Duodenal mucosa (tissue), 2 donors: ENCODE results near the gene KRT15.
A peak's percentile ranks its signal among the peaks of the same experiment; 100 is the strongest.

Source experiments
- H3K27ac ChIP-seq: one replicate; pipeline ENCODE4 v1.7.0; 2013; ENCODE audit warnings: low read depth, low read length
- H3K27me3 ChIP-seq, 2 donors: one replicate each; pipeline ENCODE4 v1.7.0; 2013; ENCODE audit warnings: low read length in 2 of 2, control low read depth in 1 of 2; ENCODE audit not compliant: insufficient read depth in 2 of 2, control insufficient read depth in 1 of 2
- H3K36me3 ChIP-seq, 2 donors: one replicate each; pipeline ENCODE4 v1.7.0; 2013; ENCODE audit warnings: low read length in 2 of 2, control low read depth in 1 of 2; ENCODE audit not compliant: insufficient read depth in 2 of 2, control insufficient read depth in 1 of 2
- H3K4me1 ChIP-seq, 2 donors: one replicate each; pipeline ENCODE4 v1.7.0; 2013; ENCODE audit warnings: low read length in 2 of 2, control low read depth in 1 of 2; ENCODE audit not compliant: insufficient read depth in 2 of 2, control insufficient read depth in 1 of 2
- H3K4me3 ChIP-seq, 2 donors: one replicate each; pipeline ENCODE4 v1.7.0; 2013; ENCODE audit warnings: low read length in 2 of 2, low read depth in 1 of 2
- H3K9ac ChIP-seq, 2 donors: one replicate each; pipeline ENCODE4 v1.7.0; 2013; ENCODE audit warnings: low read length in 2 of 2, low read depth in 1 of 2
- H3K9me3 ChIP-seq, 2 donors: one replicate each; pipeline ENCODE4 v1.7.0; 2013; ENCODE audit warnings: low read length in 2 of 2, control low read depth in 1 of 2; ENCODE audit not compliant: control insufficient read depth in 1 of 2

The KRT15 gene

DNA sequence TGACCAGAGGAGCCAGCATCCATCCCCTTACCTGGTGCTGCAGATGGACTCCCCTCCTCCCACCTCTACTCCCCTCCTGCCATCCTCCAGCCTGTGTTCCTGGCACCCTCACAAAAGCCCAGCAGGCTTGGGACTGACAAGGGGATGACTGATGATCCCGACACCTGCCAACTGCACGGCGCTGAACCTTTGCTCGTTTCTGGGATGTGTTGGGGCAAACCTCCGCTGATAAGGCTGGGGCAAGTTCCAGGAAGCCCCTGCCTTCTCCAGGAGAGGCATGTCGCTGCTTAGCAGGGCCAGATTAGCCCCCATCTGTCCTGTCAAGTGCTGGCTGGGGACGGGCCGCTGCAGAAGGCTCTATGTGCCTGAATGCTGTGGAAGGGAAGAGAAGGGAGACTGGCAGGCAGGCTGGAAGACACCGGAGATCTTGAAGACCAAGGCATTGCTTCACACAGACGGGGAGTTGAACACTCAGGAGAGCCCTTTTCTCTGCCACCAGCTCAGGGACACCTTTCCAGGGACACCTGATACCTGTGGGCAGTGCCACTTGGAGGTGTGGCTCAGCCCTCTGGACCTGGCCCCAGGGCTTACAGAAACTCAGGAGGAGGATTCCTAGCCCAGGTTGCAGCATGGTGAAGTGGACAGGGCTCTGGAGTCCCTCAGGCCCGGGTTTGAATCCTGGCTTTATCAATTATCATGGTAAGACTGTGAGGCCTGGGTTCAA lies 973 bp upstream of the KRT15 start:
- Histone ChIP-seq H3K9me3 (no peaks in the 10 kb centered on the region), H3K27me3 (no peaks in the 10 kb centered on the region), H3K4me3 (peak overlapping the region in 1 of 2 donors; percentile 35), H3K27ac (peak overlapping the region; percentile 17), H3K9ac (peak overlapping the region in 1 of 2 donors; percentile 55), H3K4me1 (peaks cover 48 to 59% of the 10 kb centered on the region in 2 donors), H3K36me3 (peaks cover 4 to 14% of the 10 kb centered on the region in 2 donors)

DNA sequence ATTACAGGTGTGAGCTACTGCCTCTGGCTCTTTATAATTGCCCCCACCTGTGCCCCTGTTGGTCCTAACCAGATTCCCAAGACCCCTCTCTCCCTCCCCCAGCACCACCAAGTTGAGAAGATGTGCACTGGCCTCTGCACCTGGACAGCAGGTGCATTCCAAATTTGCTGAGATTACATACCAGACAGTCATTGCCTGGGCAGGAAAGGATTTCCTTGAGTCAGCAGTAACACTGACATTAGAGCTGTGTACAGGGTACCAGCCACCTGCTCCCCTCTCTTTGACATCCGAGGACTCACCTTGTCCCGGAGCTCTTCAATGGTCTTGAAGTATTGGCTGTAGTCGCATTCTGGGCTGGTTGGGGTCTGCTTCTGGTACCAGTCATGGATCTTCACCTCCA lies 659 bp downstream of the KRT15 start:
- Histone ChIP-seq H3K36me3 (no peaks in the 10 kb centered on the region), H3K4me1 (peaks cover 44% of the 10 kb centered on the region in 2 donors), H3K9me3 (no peaks in the 10 kb centered on the region), H3K9ac (no peak overlapping the region), H3K27me3 (no peaks in the 10 kb centered on the region), H3K4me3 (no peak overlapping the region), H3K27ac (no peak overlapping the region)

DNA sequence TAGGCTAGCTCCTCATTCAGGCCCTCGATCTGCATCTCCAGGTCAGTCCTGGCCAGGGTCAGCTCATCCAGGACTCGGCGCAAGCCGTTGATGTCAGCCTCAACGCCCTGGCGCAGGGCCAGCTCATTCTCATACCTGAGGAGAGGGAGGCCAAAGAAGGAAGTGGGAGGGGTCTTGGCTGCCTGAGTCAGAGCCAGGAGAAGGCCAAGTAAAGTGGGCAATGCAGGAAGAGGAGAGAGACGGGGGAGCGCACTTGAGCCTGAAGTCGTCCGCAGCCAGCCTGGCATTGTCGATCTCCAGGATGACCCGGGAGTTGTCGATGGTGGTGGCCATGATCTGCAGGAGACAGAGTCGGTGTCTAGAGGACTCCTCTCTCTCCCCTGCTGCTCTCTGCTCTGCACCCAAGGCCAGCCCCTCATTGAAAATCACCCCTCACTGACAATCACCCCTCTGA lies 1.8 kb downstream of the KRT15 start:
- Histone ChIP-seq H3K27me3 (no peaks in the 10 kb centered on the region), H3K27ac (no peak overlapping the region), H3K4me3 (no peak overlapping the region), H3K36me3 (no peaks in the 10 kb centered on the region), H3K9me3 (no peaks in the 10 kb centered on the region), H3K4me1 (peaks cover 32 to 35% of the 10 kb centered on the region in 2 donors), H3K9ac (no peak overlapping the region)

DNA sequence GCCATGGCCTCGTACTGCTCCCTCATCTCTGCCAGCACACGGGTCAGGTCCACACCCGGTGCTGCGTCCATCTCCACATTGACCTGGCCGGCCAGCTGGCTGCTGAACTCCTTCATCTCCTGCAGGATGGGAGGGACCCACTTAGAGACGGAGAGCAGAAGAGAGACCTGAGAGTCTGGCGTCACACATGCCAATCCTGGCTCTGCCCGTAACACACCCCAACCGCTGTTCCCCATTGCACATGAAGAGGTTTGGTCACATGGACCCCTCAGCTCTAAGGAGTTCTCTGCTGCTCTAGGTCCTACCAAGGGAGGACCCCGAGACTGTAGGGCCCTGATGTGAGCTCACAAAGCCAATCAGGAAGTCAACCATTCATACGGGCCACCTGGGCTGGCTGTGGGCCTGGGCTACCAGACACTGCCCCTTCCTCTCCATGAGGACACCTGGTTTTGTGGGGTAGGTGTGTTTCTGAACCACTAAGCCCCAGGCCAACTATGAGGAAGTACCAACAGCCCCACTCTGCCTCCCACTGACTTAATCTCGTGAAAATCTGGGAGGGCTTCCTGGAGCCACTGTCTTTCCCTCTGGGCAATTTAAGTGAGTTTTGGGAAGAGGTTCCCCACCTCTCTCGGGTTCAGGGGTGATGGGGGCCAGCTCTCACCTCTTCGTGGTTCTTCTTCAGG lies 2.4 kb downstream of the KRT15 start:
- H3K4me3 ChIP-seq: no peak overlapping the region

DNA sequence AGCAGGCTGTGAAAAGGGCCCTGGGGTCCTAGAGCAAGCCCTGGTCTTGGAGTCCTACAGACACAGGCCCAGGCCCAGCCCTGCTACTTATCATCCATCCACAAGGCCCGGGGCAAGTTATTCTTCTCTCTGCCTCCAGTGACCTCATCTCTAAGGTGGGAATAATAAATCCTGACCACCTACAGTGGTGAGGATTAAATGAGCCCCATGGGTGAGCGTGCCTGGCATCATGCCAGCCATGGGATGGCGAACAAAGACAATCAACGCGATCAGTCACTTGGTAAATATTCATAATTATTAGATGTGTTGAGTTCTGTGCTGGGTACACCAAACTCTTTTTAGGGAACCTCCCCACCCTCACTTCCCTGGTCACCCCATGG lies 5.5 kb downstream of the KRT15 start:
- Histone ChIP-seq H3K4me1 (peaks cover 20 to 22% of the 10 kb centered on the region in 2 donors), H3K9me3 (no peaks in the 10 kb centered on the region), H3K36me3 (no peaks in the 10 kb centered on the region), H3K9ac (no peak overlapping the region), H3K27ac (no peak overlapping the region), H3K27me3 (no peaks in the 10 kb centered on the region), H3K4me3 (no peak overlapping the region)

More for the DNA sequence above, 2.4 kb downstream of the KRT15 start:
- no peak overlapping the region for H3K9ac ChIP-seq
- no peaks in the 10 kb centered on the region for H3K36me3 ChIP-seq
- no peaks in the 10 kb centered on the region for H3K9me3 ChIP-seq
- no peaks in the 10 kb centered on the region for H3K27me3 ChIP-seq
- H3K4me1 ChIP-seq: peaks cover 32 to 35% of the 10 kb centered on the region in 2 donors
- H3K27ac ChIP-seq: no peak overlapping the region

DNA sequence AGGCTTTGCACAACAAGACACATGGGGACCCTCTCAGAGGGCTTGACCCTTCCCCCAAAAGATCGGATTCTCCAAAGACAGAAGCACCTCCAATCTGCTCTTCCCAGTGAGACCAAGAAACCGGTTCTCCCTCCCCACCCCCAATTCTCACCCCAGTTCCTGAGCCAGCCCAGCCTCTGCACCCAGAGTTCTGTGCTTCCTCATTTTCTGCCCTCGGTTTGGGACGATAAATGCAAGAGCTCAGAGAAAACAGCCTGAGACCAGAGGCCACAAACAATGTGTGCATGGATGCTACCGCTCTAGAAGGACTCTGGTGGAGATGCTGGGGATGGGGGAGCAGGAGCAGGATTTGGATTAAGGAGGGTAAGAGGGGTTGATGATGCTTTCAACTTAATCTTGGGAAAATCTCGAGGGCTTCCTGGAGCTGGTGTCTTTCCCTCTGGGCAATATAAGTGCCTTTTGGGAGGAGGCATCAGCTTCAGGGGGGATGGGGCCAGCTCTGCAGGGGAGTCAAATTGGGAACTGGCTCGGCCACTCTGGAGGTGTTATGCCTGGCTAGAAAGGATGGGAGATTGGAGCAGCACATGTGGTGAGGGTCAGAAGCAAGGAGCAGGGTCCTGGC lies 6.0 kb downstream of the KRT15 start:
- Histone ChIP-seq H3K36me3 (no peaks in the 10 kb centered on the region), H3K27ac (no peak overlapping the region), H3K9ac (no peak overlapping the region), H3K4me3 (no peak overlapping the region), H3K27me3 (no peaks in the 10 kb centered on the region), H3K9me3 (no peaks in the 10 kb centered on the region), H3K4me1 (peaks cover 20 to 22% of the 10 kb centered on the region in 2 donors)

DNA sequence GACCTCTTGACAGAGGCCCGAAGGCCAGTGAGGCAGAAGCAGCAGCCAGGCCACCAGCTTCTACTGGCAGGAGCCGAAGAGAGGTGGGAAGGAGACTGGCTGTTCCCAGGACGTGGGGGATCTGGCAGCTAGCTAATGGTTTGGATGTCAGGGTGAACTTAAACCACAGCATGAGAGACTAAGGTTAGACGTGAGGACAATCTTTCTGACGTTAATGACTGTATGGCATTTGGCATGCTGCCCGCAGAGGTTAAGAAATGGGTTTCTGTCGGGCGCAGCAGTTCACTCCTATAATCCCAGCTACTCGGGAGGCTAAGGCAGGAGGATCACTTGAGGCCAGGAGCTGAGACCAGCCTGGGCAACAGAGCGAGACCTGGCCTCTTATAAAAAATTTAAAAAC lies 7.0 kb downstream of the KRT15 start:
- Histone ChIP-seq H3K9ac (no peak overlapping the region), H3K27ac (no peak overlapping the region), H3K36me3 (no peaks in the 10 kb centered on the region)

DNA sequence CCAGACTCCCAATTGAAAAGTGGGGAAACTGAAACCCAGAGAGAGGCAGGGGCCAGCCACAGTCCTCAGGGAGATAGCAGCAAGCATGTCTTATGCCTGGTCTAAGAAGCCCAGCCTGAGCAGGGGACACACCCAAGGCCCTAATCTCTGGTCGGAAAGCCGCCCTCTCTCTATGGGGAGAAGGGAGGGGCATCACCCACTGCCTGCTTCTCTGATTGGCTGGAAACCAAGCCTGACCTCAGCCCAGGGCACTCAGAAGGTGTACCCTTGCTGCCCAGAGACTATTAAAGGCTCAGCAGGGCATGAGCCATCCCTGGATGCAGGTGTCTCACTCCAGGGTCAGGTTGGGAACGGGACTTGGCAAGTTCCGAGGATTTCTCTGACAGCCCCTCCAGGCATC lies 7.6 kb downstream of the KRT15 start:
- H3K4me1 ChIP-seq: peaks cover 20 to 25% of the 10 kb centered on the region in 2 donors
- H3K36me3 ChIP-seq: no peaks in the 10 kb centered on the region
- H3K4me3 ChIP-seq: no peak overlapping the region
- H3K27me3 ChIP-seq: peaks cover 0 to 3% of the 10 kb centered on the region in 2 donors
- H3K27ac ChIP-seq: no peak overlapping the region
- no peaks in the 10 kb centered on the region for H3K9me3 ChIP-seq
- H3K9ac ChIP-seq: peak overlapping the region in 1 of 2 donors; percentile 13

More for the DNA sequence above, 7.0 kb downstream of the KRT15 start:
- H3K4me1 ChIP-seq: peaks cover 20 to 22% of the 10 kb centered on the region in 2 donors
- H3K27me3 ChIP-seq: no peaks in the 10 kb centered on the region
- no peaks in the 10 kb centered on the region for H3K9me3 ChIP-seq
- no peak overlapping the region for H3K4me3 ChIP-seq

DNA sequence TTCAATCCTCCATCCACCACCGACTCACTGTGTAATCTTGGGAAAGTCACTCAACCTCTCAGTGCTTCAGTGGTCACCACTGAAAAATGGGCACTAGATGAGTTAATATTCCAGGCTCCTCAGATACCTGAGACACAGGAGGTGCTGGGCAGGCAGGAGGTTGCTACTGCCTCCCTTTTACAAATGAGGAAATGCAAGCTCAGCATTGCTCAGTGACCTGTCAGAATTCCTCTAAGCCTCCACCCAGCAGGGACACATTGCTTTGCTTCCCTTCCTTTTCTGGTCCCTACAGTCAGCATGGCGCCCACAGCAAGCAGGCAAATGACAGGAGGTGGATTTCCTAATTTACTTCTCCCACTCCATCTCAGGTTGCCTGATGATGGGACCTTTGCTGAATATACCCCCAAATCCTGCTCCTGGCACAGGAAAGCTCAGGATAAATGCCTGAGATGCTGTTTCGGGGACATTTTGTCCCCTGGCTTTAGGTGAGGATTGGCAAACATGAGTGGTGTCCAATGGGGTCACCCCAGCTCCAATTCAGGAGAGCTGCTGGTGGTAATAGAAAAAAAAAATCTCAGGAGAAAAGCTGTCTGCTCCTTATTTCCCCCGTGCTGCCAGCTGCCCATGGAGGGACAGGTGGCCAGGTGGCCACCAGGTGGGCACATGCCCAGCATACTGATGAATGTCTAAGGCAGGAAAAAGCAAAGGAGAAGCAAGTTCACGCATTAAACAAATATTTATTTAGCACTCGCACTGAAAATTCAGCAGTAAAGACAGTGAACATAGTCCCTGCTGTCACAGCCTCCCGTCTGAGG lies 8.2 kb downstream of the KRT15 start:
- peaks cover 20 to 31% of the 10 kb centered on the region in 2 donors for H3K4me1 ChIP-seq
- no peak overlapping the region for H3K4me3 ChIP-seq
- H3K9ac ChIP-seq: no peak overlapping the region
- H3K36me3 ChIP-seq: no peaks in the 10 kb centered on the region
- no peak overlapping the region for H3K27ac ChIP-seq
- H3K27me3 ChIP-seq: peaks cover 0 to 3% of the 10 kb centered on the region in 2 donors
- H3K9me3 ChIP-seq: no peaks in the 10 kb centered on the region
